Glutamatergic neuron (in vitro differentiated cells): ENCODE data around the gene RHEX. TPM values are rescaled to one million over a fixed set of nuclear protein-coding genes. Genes with fewer than 3 reads are reported as not detected.

Source experiments
- DNase-seq: peaks from one replicate; pipeline ENCODE4 v3.0.0; 2022
- H3K27ac Mint-ChIP-seq: one replicate; pipeline ENCODE4 v1.8.0; 2020; ENCODE audit warnings: mild to moderate bottlenecking, mixed read lengths, inconsistent platforms; ENCODE audit not compliant: unreplicated experiment
- H3K27me3 Mint-ChIP-seq: one replicate; pipeline ENCODE4 v1.8.0; 2020; ENCODE audit warnings: mild to moderate bottlenecking, moderate library complexity, mixed read lengths, inconsistent platforms; ENCODE audit not compliant: unreplicated experiment
- H3K36me3 Mint-ChIP-seq: one replicate; pipeline ENCODE4 v1.8.0; 2020; ENCODE audit warnings: mild to moderate bottlenecking, mixed read lengths, inconsistent platforms; ENCODE audit not compliant: unreplicated experiment
- H3K4me1 Mint-ChIP-seq: one replicate; pipeline ENCODE4 v1.8.0; 2020; ENCODE audit warnings: mild to moderate bottlenecking, low read depth, mixed read lengths, inconsistent platforms; ENCODE audit not compliant: unreplicated experiment
- H3K4me3 Mint-ChIP-seq: one replicate; pipeline ENCODE4 v1.8.0; 2020; ENCODE audit warnings: mild to moderate bottlenecking, mixed read lengths, inconsistent platforms; ENCODE audit not compliant: unreplicated experiment
- H3K9me3 Mint-ChIP-seq: one replicate; pipeline ENCODE4 v1.8.0; 2020; ENCODE audit warnings: mild to moderate bottlenecking, moderate library complexity, mixed read lengths, inconsistent platforms; ENCODE audit not compliant: unreplicated experiment
- total RNA-seq: library from RNA; stranded (reverse); fragmentation: NEBNext Ultra II Directional; extraction: Animal tissue kit (Norgen Biotek cat#: 25700); gene quantifications from one replicate; pipeline ENCODE4 v1.2.1, GENCODE V29; 2021; ENCODE audit not compliant: unreplicated experiment
- TF ChIP-seq, protein P1 (sequence below): fragments of 200-600 bp; sonication (generic); IDR thresholded peaks from one replicate; pipeline ENCODE4 v1.5.0; 2021; ENCODE audit not compliant: partially characterized antibody, unreplicated experiment

Gene RHEX
- total RNA-seq, 1 donor from 2014 or later = not detected

DNA sequence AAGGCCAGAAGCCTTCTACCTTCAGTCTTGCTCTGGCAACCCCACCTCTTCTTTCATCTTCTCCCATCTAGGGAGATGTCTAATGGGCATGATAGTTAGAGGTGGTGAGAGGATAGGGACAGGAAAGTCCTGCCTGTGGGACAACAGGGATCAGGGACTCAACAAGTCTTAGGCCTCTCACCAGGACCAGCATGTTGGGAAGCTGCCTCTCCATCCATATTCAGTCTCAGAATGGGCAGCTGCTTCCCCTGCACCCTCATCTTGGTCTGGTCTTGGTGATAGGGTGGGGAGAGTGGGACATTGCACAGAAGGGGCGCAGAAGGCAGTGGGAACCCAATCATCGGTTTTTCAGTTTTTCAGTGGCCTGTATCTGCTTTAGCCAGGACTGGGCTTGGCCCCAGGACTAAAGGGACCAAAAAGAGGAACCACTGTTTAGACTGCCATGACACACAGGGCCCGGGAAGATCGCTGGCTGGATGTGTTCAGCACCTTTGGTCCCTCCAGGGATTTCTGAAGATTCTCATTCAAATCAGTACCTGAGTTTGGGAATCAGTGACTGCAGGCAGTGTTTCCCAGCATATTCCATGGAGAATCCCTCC lies 12.7 kb downstream of the RHEX start:
- no peak for DNase-seq
- Mint-ChIP-seq H3K27me3 (no peaks in the 10 kb centered on the region), H3K9me3 (peaks cover 7% of the 10 kb centered on the region), H3K36me3 (peaks cover 7% of the 10 kb centered on the region), H3K4me1 (peaks cover 3% of the 10 kb centered on the region), H3K4me3 (no peak overlapping the region), H3K27ac (no peak overlapping the region)
- TF ChIP-seq, protein P1, sequence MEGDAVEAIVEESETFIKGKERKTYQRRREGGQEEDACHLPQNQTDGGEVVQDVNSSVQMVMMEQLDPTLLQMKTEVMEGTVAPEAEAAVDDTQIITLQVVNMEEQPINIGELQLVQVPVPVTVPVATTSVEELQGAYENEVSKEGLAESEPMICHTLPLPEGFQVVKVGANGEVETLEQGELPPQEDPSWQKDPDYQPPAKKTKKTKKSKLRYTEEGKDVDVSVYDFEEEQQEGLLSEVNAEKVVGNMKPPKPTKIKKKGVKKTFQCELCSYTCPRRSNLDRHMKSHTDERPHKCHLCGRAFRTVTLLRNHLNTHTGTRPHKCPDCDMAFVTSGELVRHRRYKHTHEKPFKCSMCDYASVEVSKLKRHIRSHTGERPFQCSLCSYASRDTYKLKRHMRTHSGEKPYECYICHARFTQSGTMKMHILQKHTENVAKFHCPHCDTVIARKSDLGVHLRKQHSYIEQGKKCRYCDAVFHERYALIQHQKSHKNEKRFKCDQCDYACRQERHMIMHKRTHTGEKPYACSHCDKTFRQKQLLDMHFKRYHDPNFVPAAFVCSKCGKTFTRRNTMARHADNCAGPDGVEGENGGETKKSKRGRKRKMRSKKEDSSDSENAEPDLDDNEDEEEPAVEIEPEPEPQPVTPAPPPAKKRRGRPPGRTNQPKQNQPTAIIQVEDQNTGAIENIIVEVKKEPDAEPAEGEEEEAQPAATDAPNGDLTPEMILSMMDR = no peak

DNA sequence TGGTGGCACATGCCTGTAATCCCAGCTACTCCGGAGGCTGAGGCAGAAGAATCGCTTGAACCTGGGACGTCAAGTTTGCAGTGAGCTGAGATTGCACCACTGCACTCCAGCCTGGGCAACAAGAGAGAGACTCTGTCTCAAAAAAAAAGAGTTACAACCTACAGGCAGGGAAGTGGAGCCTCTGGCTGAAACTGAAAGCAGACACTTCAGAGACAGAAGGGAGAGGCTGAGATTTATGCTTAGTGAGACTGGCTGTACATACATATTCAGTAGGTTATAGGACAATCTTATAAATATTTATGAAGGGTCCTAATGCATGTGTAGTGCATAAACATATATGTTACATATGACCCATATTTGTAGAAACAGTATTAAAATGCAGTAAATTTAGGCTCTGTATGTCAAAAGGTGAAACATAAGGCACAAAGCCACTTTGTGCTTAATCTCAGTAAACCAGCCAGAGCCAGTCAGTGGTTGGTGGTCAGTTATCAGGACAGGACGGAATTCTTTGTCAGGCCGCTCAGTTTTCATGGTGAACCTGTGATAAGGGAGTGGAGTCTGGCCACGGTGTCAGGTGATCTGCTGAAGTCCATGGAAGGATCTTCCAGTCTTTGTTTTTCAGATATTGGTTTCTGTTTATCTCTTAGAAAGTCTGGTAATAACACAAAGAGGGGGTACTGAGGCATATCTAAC lies 13.7 kb downstream of the RHEX start:
- no peak for DNase-seq
- Mint-ChIP-seq H3K9me3 (peaks cover 7% of the 10 kb centered on the region), H3K27ac (no peak overlapping the region), H3K4me3 (no peak overlapping the region), H3K4me1 (peaks cover 3% of the 10 kb centered on the region), H3K36me3 (peaks cover 7% of the 10 kb centered on the region), H3K27me3 (no peaks in the 10 kb centered on the region)
- TF ChIP-seq, protein P1 = no peak

DNA sequence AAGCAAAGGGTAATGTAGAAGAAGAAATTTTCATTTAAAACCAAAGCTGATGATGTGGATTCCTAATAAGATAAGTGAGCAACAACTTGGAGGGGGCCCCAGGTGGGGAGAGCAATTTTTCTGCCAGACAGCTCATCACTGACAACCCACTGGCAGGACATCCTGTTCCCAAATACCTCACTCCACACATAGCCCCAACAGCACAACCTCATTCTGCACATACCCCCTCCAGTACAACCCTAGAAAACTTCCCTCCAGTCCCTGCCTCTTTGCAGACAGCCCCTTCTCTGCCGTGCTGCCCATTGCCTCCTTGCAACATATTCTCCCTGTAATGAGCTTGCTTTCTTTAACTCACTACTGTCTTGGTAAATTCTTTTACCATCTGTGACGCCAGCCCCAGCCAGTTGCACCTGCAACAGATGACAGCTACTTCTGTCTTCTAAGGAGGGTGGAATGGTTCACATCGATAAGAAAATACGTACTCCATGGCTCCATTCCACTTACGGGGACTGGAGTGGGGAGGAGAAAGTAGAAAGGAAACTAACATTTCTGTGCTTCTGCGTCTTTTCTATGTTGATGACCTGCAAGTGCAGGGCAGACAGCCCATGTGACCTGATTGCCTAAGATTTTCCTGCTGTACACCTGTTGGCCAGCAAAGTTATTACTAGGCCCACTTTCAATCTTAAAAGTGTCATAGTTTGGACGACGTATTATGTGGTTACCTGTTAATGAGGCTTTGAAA lies 14.7 kb downstream of the RHEX start:
- peaks cover 6% of the 10 kb centered on the region for H3K36me3 Mint-ChIP-seq
- no peaks in the 10 kb centered on the region for H3K27me3 Mint-ChIP-seq
- no peak overlapping the region for H3K4me3 Mint-ChIP-seq
- peaks cover 5% of the 10 kb centered on the region for H3K9me3 Mint-ChIP-seq
- H3K4me1 Mint-ChIP-seq = peaks cover 3% of the 10 kb centered on the region
- TF ChIP-seq, protein P1 = no peak
- no peak overlapping the region for H3K27ac Mint-ChIP-seq
- no peak for DNase-seq

DNA sequence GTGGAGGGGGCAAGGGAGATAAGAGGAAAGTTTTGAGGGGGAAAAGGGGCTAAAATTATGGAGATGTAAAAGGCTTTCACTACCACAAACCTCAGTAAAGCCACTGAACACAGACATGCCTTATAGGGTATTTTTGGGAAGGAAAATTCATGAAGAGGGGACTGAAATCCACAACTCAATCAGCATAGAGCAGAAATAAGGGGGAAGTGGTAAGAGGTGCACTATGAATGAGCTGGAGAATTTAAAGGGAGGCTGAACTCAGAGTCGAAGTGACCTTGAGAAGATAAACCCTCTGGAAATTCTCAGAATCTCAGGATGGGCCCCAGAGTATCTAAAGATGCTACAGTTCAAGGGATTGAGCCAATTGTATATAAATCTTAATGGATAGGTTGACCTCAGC lies 15.3 kb downstream of the RHEX start:
- Mint-ChIP-seq H3K36me3 (no peaks in the 10 kb centered on the region), H3K27me3 (no peaks in the 10 kb centered on the region), H3K9me3 (no peaks in the 10 kb centered on the region)

More for the DNA sequence above, 15.3 kb downstream of the RHEX start:
- H3K4me3 Mint-ChIP-seq = no peak overlapping the region
- peaks cover 3% of the 10 kb centered on the region for H3K4me1 Mint-ChIP-seq
- no peak for DNase-seq
- no peak overlapping the region for H3K27ac Mint-ChIP-seq
- TF ChIP-seq, protein P1 = no peak
